Stromal cell of bone marrow (primary cell): ENCODE results near the gene ETF1.

Source experiments
- DNase-seq: peaks from one replicate; pipeline ENCODE4 v3.0.0-alpha.2; 2012; ENCODE audit warnings: low read depth

Gene ETF1

GRCh38 chr5:138542956-138543729 lies at the start of gene ETF1:
ETF1 (minus strand) TSS chr5:138543236; CDS start chr5:138542918, 318 bp downstream.
- peak; percentile 99 for DNase-seq

- DNase-seq: no peak
These were observed 45.2 kb upstream of the ETF1 start for GRCh38 chr5:138588013-138588788.

GRCh38 chr5:138585157-138585556 lies 42.1 kb upstream of the ETF1 start:
- DNase-seq: no peak

- no peak for DNase-seq
These were observed 41.1 kb upstream of the ETF1 start for GRCh38 chr5:138583984-138584637.

GRCh38 chr5:138582959-138583358 lies 39.9 kb upstream of the ETF1 start:
- no peak for DNase-seq

- DNase-seq: no peak
These were observed 37.7 kb upstream of the ETF1 start for GRCh38 chr5:138580777-138581176.

- no peak for DNase-seq
These were observed 37.0 kb upstream of the ETF1 start for GRCh38 chr5:138580001-138580400.

GRCh38 chr5:138579517-138579863 lies 36.5 kb upstream of the ETF1 start:
- DNase-seq: no peak

- no peak for DNase-seq
These were observed 34.4 kb upstream of the ETF1 start for GRCh38 chr5:138577452-138577851.

GRCh38 chr5:138575194-138576015 lies 32.4 kb upstream of the ETF1 start, which contains the start of gene HSPA9:
HSPA9 (minus strand) TSS chr5:138575401; CDS start chr5:138575318, 83 bp downstream.
- DNase-seq: peak; percentile 99

GRCh38 chr5:138574744-138575193 lies 31.7 kb upstream of the ETF1 start:
- peak; percentile 13 for DNase-seq

GRCh38 chr5:138573949-138574670 lies 31.1 kb upstream of the ETF1 start:
- DNase-seq: peak; percentile 31

- no peak for DNase-seq
These were observed 30.2 kb upstream of the ETF1 start for GRCh38 chr5:138573223-138573622.

- no peak for DNase-seq
These were observed 27.8 kb upstream of the ETF1 start for GRCh38 chr5:138570871-138571270.

- no peak for DNase-seq
These were observed 26.7 kb upstream of the ETF1 start for GRCh38 chr5:138569782-138570181.

- no peak for DNase-seq
These were observed 25.2 kb upstream of the ETF1 start for GRCh38 chr5:138568061-138568824.

- no peak for DNase-seq
These were observed 23.8 kb upstream of the ETF1 start for GRCh38 chr5:138566792-138567191.

GRCh38 chr5:138565100-138565821 lies 22.2 kb upstream of the ETF1 start:
- no peak for DNase-seq

- no peak for DNase-seq
These were observed 21.2 kb upstream of the ETF1 start for GRCh38 chr5:138564242-138564641.
